HCT116 (cell line): Measurements from ENCODE around the gene PRR15L. TPM values are rescaled to one million over a fixed set of nuclear protein-coding genes. Genes with fewer than 3 reads are reported as not detected.

ENCODE experiments used
- ATAC-seq: fragments of 200-7000 bp; cut with Tn5 transposase; 2 replicates; pipeline ENCODE4 v1.9.1; 2020; ENCODE audit warnings: mild to moderate bottlenecking, moderate library complexity
- BruUV-seq: library from RNA; stranded (reverse); fragments of 400-500 nt; replicated peaks from 2 replicates; lab custom pipeline; 2021; lab: Mats Ljungman, UMichigan
- CTCF ChIA-PET: fragments of 300-600 bp; sonication (Branson Sonifier 250); formaldehyde crosslinking; loops from one replicate; lab custom pipeline; 2021; ENCODE audit warnings: antibody characterized with exemption; lab: Charles Lee
- POLR2A ChIA-PET: fragments of 300-600, 350-600 bp; sonication (Branson Sonifier 250); formaldehyde crosslinking; loops from one replicate; lab custom pipeline; 2021; ENCODE audit warnings: antibody characterized with exemption; lab: Charles Lee
- RAD21 ChIA-PET, 2 experiments: fragments of 300-600 bp; sonication (Branson Sonifier 250); formaldehyde crosslinking; loops; one replicate each; lab custom pipeline; 2023; ENCODE audit warnings: low total read pairs in 2 of 2; ENCODE audit not compliant: uncharacterized antibody in 2 of 2, unreplicated experiment in 2 of 2, low non-redundant PET in 1 of 2; lab: Charles Lee
- DNase-seq: peaks from one replicate; pipeline ENCODE4 v3.0.0-alpha.2; 2010; ENCODE audit warnings: low read depth, low spot score
- H2AFZ ChIP-seq: fragments of 200-600 bp; shearing (Covaris generic), sonication (generic); 2 replicates; pipeline ENCODE4 v1.6.1; 2017; ENCODE audit warnings: low read depth, mixed run types, mixed read lengths, antibody characterized with exemption, low read length; ENCODE audit not compliant: poor library complexity, severe bottlenecking
- H3K27ac ChIP-seq: 2 replicates; pipeline ENCODE4 v1.5.1; 2012; ENCODE audit warnings: low read depth, low read length
- H3K27me3 ChIP-seq: fragments of 200-600 bp; sonication (generic); 2 replicates; pipeline ENCODE4 v1.6.1; 2016; ENCODE audit warnings: mixed run types, low read length, mixed read lengths; ENCODE audit not compliant: insufficient read depth
- H3K36me3 ChIP-seq, 2 experiments: fragments of 200-500 bp in 1 of 2; fragments of 200-600 bp in 1 of 2; sonication (Bioruptor generic) in 1 of 2; sonication (generic) in 1 of 2; 2 replicates each; pipeline versions ENCODE4 v1.5.1 to v1.6.1; 2014 to 2016; ENCODE audit warnings: low read length in 2 of 2, inconsistent platforms in 1 of 2, mixed read lengths in 1 of 2, mixed run types in 1 of 2; ENCODE audit not compliant: insufficient read depth in 2 of 2, control insufficient read depth in 1 of 2
- H3K4me1 ChIP-seq, 2 experiments: fragments of 200-600 bp in 1 of 2; sonication (generic) in 1 of 2; 2 replicates each; pipeline versions ENCODE4 v1.5.1 to v1.6.1; 2012 to 2017; ENCODE audit warnings: low read length in 2 of 2, inconsistent platforms in 1 of 2, mild to moderate bottlenecking in 1 of 2, mixed read lengths in 1 of 2, mixed run types in 1 of 2, moderate library complexity in 1 of 2; ENCODE audit not compliant: insufficient read depth in 2 of 2, control insufficient read depth in 1 of 2
- H3K4me2 ChIP-seq: fragments of 200-600 bp; sonication (generic); 2 replicates; pipeline ENCODE4 v1.6.1; 2017; ENCODE audit warnings: mixed run types, low read length, mixed read lengths
- H3K4me3 ChIP-seq, 2 experiments: fragments of 200-600 bp in 1 of 2; sonication (generic) in 1 of 2; replicated peaks in 1 of 2; 2 replicates each; pipeline ENCODE4 v1.5.1; 2011 to 2016; ENCODE audit warnings: low read length in 2 of 2, control low read depth in 1 of 2, low read depth in 1 of 2, mild to moderate bottlenecking in 1 of 2, mixed read lengths in 1 of 2, mixed run types in 1 of 2
- H3K79me2 ChIP-seq: fragments of 200-600 bp; sonication (generic); 2 replicates; pipeline ENCODE4 v1.6.1; 2017; ENCODE audit warnings: mild to moderate bottlenecking, mixed run types, low read length, moderate library complexity, mixed read lengths; ENCODE audit not compliant: insufficient read depth
- H3K9ac ChIP-seq: fragments of 200-600 bp; sonication (generic); 2 replicates; pipeline ENCODE4 v1.6.1; 2016; ENCODE audit warnings: low read length, mixed read lengths
- H3K9me2 ChIP-seq: fragments of 200-600 bp; sonication (generic), shearing (Covaris generic); 2 replicates; pipeline ENCODE4 v1.6.1; 2017; ENCODE audit warnings: mixed run types, mild to moderate bottlenecking, moderate library complexity; ENCODE audit not compliant: insufficient read depth
- H3K9me3 ChIP-seq, 2 experiments: fragments of 200-500 bp in 1 of 2; fragments of 200-600 bp in 1 of 2; sonication (Bioruptor generic) in 1 of 2; sonication (generic) in 1 of 2; 2 replicates each; pipeline ENCODE4 v1.6.1; 2014 to 2017; ENCODE audit warnings: low read length in 2 of 2, mixed read lengths in 2 of 2, inconsistent platforms in 1 of 2, low read depth in 1 of 2, mild to moderate bottlenecking in 1 of 2, mixed run types in 1 of 2, moderate library complexity in 1 of 2; ENCODE audit not compliant: control insufficient read depth in 1 of 2, insufficient read depth in 1 of 2
- H4K20me1 ChIP-seq: fragments of 200-600 bp; sonication (generic), shearing (Covaris generic); 2 replicates; pipeline ENCODE4 v1.6.1; 2017; ENCODE audit warnings: mixed run types, mild to moderate bottlenecking, moderate library complexity; ENCODE audit not compliant: insufficient read depth
- CBX3 ChIP-seq: IDR thresholded peaks from 2 replicates; pipeline ENCODE4 v1.6.1; 2012; ENCODE audit warnings: low read depth
- EZH2phosphoT487 ChIP-seq: fragments of 200-600 bp; IDR thresholded peaks from 2 replicates; pipeline ENCODE4 v1.6.1; 2018; ENCODE audit warnings: antibody characterized with exemption, borderline replicate concordance
- FOSL1 ChIP-seq: IDR thresholded peaks from 2 replicates; pipeline ENCODE4 v1.6.1; 2012; ENCODE audit warnings: low read depth
- JUND ChIP-seq: IDR thresholded peaks from 2 replicates; pipeline ENCODE4 v1.6.1; 2012
- RAD21 ChIP-seq: IDR thresholded peaks from 2 replicates; pipeline ENCODE4 v1.6.1; 2012; ENCODE audit warnings: low read depth, mild to moderate bottlenecking
- SP1 ChIP-seq: IDR thresholded peaks from 2 replicates; pipeline ENCODE4 v1.6.1; 2012; ENCODE audit warnings: low read depth
- ZNF274 ChIP-seq: fragments of 200-500 bp; sonication (Bioruptor generic); IDR thresholded peaks from 2 replicates; pipeline ENCODE4 v1.6.1; 2014; ENCODE audit warnings: mild to moderate bottlenecking, low read depth, low read length, inconsistent platforms
- intact Hi-C: fragments of 100-400 bp; cut with micrococcal nuclease; formaldehyde crosslinking; loops from 2 replicates; pipeline ENCODE4 v1.10.0; 2022
- total RNA-seq: library from RNA; stranded (reverse); gene quantifications from one replicate; pipeline ENCODE4 v1.2.1, GENCODE V29; 2021; ENCODE audit not compliant: unreplicated experiment
- TF ChIP-seq, protein P1 (sequence below): IDR thresholded peaks from 2 replicates; pipeline ENCODE4 v1.6.1; 2012
- TF ChIP-seq, protein P2 (sequence below), 3 experiments: fragments of 200-600 bp in 1 of 3; sonication (generic) in 1 of 3; IDR thresholded peaks in 2 of 3; conservative IDR thresholded peaks in 1 of 3; 2 replicates each; pipeline ENCODE4 v1.5.1; 2012 to 2017; ENCODE audit warnings: low read depth in 2 of 3, low read length in 2 of 3, antibody characterized with exemption in 1 of 3, borderline replicate concordance in 1 of 3, control low read depth in 1 of 3, mild to moderate bottlenecking in 1 of 3, mixed read lengths in 1 of 3, mixed run types in 1 of 3, moderate library complexity in 1 of 3; ENCODE audit not compliant: insufficient read depth in 1 of 3
- TF ChIP-seq, protein P3 (sequence below): IDR thresholded peaks from 2 replicates; pipeline ENCODE4 v1.6.1; 2012; ENCODE audit warnings: low read depth

Gene PRR15L
- total RNA-seq, 1 experiment from 2014 or later = 0.34 TPM

DNA sequence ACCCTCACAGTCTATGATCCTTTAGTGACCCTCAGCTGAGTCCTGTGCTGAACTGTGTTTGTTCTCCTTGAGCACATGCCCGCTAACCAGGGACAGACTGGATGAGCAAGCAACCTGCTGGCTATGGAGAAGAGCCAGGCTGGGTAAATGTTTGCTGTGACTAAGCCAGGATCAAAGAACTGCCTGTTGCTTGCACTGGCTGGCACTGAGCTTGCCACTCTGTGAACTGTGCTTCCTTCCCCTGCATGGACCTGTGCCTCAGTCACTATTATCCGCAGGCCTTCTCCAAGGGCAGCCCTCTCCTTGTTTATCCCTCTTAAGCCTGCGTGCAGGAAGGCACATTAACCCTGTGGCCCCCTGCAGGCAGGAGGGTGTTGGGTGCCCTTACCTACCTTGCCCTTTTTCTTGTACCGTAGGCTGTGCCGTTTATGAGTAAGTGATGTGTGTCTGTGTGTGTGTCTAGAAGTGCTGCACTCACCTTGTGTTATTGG, 8.9 kb downstream of the PRR15L start:
- peaks cover 27 to 46% of the 10 kb centered on the region in 2 experiments for H3K4me1 ChIP-seq
- peak overlapping the region in 1 of 2 experiments; percentile 40; a peak in 1 of 4 replicates for H3K4me3 ChIP-seq
- CTCF ChIA-PET = interaction anchor here (2.1 to 5.1 kb wide), 7 partner anchors 7 to 108 kb away, joined by 6 to 83 read pairs (median 14); partner anchors contain the start of genes CDK5RAP3, PNPO, PRR15L and SCRN2
- H3K27me3 ChIP-seq = no peaks in the 10 kb centered on the region
- H3K9me3 ChIP-seq = no peaks in the 10 kb centered on the region
- intact Hi-C loops = loop anchor here (1.0 kb wide), 2 partner anchors 22 to 70 kb away; no protein-coding TSS in a partner anchor
- H3K36me3 ChIP-seq = peaks cover 8 to 12% of the 10 kb centered on the region in 2 experiments; a peak in 3 of 4 replicates
- ATAC-seq = peak; percentile 48
- TF ChIP-seq JUND = no peak
- TF ChIP-seq, protein P1, sequence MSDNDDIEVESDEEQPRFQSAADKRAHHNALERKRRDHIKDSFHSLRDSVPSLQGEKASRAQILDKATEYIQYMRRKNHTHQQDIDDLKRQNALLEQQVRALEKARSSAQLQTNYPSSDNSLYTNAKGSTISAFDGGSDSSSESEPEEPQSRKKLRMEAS = peak; percentile 53
- no peak for TF ChIP-seq SP1
- no peak for TF ChIP-seq RAD21
- TF ChIP-seq CBX3 = no peak
- no peak for TF ChIP-seq EZH2phosphoT487
- RAD21 ChIA-PET = interaction anchor here (1.0 to 2.0 kb wide), 2 partner anchors 22 to 69 kb away, joined by 6 to 9 read pairs; partner anchors contain the start of gene CDK5RAP3 (in 1 of the 2)
- no peak for DNase-seq
- H4K20me1 ChIP-seq = no peaks in the 10 kb centered on the region
- H2AFZ ChIP-seq = no peak overlapping the region
- H3K4me2 ChIP-seq = peak overlapping the region; percentile 71
- POLR2A ChIA-PET = interaction anchor here (1.5 to 4.3 kb wide), 2 partner anchors 22 to 101 kb away, joined by 3 to 20 read pairs; partner anchors contain the start of gene CDK5RAP3
- BruUV-seq = no TSS peak
- H3K9me2 ChIP-seq = no peaks in the 10 kb centered on the region
- H3K79me2 ChIP-seq = peaks cover 3% of the 10 kb centered on the region; the same call in 1 of the 2 replicates
- H3K27ac ChIP-seq = peak overlapping the region; percentile 67
- H3K9ac ChIP-seq = peak overlapping the region; percentile 55

DNA sequence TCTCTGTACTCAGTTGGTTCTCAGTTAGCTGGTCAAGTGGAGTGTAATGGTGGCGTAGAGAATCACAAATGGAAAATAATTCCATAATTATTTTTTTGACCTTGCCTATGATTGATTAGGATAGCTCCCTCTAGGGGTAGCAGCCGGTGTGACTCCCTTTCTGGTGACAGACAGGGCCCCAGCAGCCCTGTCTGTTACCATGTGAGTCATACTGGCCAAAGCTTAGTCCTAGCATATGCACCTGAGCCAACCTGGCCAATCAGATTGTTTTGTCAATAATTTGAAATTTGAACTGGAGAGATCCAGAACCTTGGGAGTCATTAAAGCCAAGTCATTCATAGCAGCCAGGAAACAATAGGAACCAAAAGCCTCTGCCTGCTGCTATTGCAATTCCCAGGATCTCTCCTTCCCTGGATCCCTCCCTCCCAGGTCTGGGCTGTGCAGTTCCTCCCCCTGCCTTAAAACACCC, 10.7 kb downstream of the PRR15L start:
- no TSS peak for BruUV-seq
- POLR2A ChIA-PET = interaction anchor here (0.6 to 4.3 kb wide), 6 partner anchors 9 to 101 kb away, joined by 3 to 20 read pairs (median 5); partner anchors contain the start of genes CDK5RAP3, NFE2L1, PRR15L and SP2
- Histone ChIP-seq H3K4me1 (peaks cover 35 to 51% of the 10 kb centered on the region in 2 experiments), H3K79me2 (peaks cover 13% of the 10 kb centered on the region), H3K27me3 (no peaks in the 10 kb centered on the region), H2AFZ (no peak overlapping the region), H4K20me1 (no peaks in the 10 kb centered on the region), H3K9me2 (no peaks in the 10 kb centered on the region), H3K36me3 (peaks cover 10 to 12% of the 10 kb centered on the region in 2 experiments; a peak in 3 of 4 replicates), H3K4me3 (peak overlapping the region in 1 of 2 experiments; percentile 9; a peak in 3 of 4 replicates), H3K9ac (peak overlapping the region; percentile 48), H3K27ac (peak overlapping the region; percentile 66; the same call in 1 of the 2 replicates), H3K4me2 (peak overlapping the region; percentile 53), H3K9me3 (no peaks in the 10 kb centered on the region)
- CTCF ChIA-PET = interaction anchor here (0.7 to 5.1 kb wide), 38 partner anchors 8 to 389 kb away, joined by 3 to 83 read pairs (median 5); partner anchors contain the start of genes CDK5RAP3, LRRC46, MRPL10 and OSBPL7
- DNase-seq (peak; percentile 96), ATAC-seq (peak; percentile 88)
- RAD21 ChIA-PET = interaction anchor here (0.6 to 1.3 kb wide), 7 partner anchors 9 to 224 kb away, joined by 3 to 8 read pairs (median 4); partner anchors contain the start of genes CDK5RAP3 (in 2 of the 2), PRR15L (in 1 of the 2) and SCRN2 (in 1 of the 2)
- intact Hi-C loops = loop anchor here (1.0 kb wide), 1 partner anchor 104 kb away; no protein-coding TSS in a partner anchor
- TF ChIP-seq, protein P2, sequence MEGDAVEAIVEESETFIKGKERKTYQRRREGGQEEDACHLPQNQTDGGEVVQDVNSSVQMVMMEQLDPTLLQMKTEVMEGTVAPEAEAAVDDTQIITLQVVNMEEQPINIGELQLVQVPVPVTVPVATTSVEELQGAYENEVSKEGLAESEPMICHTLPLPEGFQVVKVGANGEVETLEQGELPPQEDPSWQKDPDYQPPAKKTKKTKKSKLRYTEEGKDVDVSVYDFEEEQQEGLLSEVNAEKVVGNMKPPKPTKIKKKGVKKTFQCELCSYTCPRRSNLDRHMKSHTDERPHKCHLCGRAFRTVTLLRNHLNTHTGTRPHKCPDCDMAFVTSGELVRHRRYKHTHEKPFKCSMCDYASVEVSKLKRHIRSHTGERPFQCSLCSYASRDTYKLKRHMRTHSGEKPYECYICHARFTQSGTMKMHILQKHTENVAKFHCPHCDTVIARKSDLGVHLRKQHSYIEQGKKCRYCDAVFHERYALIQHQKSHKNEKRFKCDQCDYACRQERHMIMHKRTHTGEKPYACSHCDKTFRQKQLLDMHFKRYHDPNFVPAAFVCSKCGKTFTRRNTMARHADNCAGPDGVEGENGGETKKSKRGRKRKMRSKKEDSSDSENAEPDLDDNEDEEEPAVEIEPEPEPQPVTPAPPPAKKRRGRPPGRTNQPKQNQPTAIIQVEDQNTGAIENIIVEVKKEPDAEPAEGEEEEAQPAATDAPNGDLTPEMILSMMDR (IDR thresholded peaks at IDR 0.05 in 2 of 3, conservative IDR thresholded peaks at IDR 0.05 in 1 of 3; ENCODE audit: borderline replicate concordance in 1 of 3, insufficient read depth in 1 of 3, low read depth in 2 of 3, low read length in 2 of 3) = peak; percentile 79 to 100 (median 97); a peak in 5 of 6 replicates
- TF ChIP-seq FOSL1 (no peak; the same call in none of the 2 replicates), ZNF274 (no peak), SP1 (peak; percentile 88)
- TF ChIP-seq, protein P1 = peak; percentile 81
- TF ChIP-seq, protein P3, sequence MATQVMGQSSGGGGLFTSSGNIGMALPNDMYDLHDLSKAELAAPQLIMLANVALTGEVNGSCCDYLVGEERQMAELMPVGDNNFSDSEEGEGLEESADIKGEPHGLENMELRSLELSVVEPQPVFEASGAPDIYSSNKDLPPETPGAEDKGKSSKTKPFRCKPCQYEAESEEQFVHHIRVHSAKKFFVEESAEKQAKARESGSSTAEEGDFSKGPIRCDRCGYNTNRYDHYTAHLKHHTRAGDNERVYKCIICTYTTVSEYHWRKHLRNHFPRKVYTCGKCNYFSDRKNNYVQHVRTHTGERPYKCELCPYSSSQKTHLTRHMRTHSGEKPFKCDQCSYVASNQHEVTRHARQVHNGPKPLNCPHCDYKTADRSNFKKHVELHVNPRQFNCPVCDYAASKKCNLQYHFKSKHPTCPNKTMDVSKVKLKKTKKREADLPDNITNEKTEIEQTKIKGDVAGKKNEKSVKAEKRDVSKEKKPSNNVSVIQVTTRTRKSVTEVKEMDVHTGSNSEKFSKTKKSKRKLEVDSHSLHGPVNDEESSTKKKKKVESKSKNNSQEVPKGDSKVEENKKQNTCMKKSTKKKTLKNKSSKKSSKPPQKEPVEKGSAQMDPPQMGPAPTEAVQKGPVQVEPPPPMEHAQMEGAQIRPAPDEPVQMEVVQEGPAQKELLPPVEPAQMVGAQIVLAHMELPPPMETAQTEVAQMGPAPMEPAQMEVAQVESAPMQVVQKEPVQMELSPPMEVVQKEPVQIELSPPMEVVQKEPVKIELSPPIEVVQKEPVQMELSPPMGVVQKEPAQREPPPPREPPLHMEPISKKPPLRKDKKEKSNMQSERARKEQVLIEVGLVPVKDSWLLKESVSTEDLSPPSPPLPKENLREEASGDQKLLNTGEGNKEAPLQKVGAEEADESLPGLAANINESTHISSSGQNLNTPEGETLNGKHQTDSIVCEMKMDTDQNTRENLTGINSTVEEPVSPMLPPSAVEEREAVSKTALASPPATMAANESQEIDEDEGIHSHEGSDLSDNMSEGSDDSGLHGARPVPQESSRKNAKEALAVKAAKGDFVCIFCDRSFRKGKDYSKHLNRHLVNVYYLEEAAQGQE = no peak
